Measurements from ENCODE around the gene GFOD2.

The GFOD2 gene

GRCh38 chr16:67668495-67669157 is 50.5 kb downstream of the GFOD2 start:
- peak; percentile 33 for DNase-seq

GRCh38 chr16:67667817-67668494 is 51.2 kb downstream of the GFOD2 start:
- peak; percentile 86 for DNase-seq

GRCh38 chr16:67667453-67667816 is 51.7 kb downstream of the GFOD2 start:
- no peak for DNase-seq

- DNase-seq = peak; percentile 88
Observed at GRCh38 chr16:67666559-67667452, 52.3 kb downstream of the GFOD2 start, which contains the start of the genes C16orf86 and ENKD1. TSS of gene C16orf86 (plus strand) at chr16:67666814. CDS start at chr16:67666971, 157 bp downstream. TSS of gene ENKD1 (minus strand) at chr16:67666750. CDS start at chr16:67666442, 308 bp downstream.

- DNase-seq = no peak
Observed at GRCh38 chr16:67666032-67666551, 53.0 kb downstream of the GFOD2 start.

GRCh38 chr16:67665598-67665997 is 53.5 kb downstream of the GFOD2 start:
- DNase-seq = no peak

- DNase-seq = no peak
Observed at GRCh38 chr16:67664871-67665270, 54.2 kb downstream of the GFOD2 start.

GRCh38 chr16:67664258-67664657 is 54.9 kb downstream of the GFOD2 start:
- DNase-seq = no peak

GRCh38 chr16:67663877-67664222 is 55.3 kb downstream of the GFOD2 start:
- DNase-seq = no peak

GRCh38 chr16:67663151-67663876 is 55.8 kb downstream of the GFOD2 start:
- DNase-seq = peak; percentile 37

- no peak for DNase-seq
Observed at GRCh38 chr16:67662653-67663010, 56.5 kb downstream of the GFOD2 start.

- DNase-seq = no peak
Observed at GRCh38 chr16:67661886-67662652, 57.0 kb downstream of the GFOD2 start.

- DNase-seq = peak; percentile 25
Observed at GRCh38 chr16:67661101-67661761, 57.9 kb downstream of the GFOD2 start.

GRCh38 chr16:67660564-67661028 is 58.5 kb downstream of the GFOD2 start, which contains the start of gene PARD6A:
TSS of gene PARD6A (plus strand) at chr16:67660960. CDS start at chr16:67661039, 79 bp downstream.
- peak; percentile 97 for DNase-seq

- DNase-seq = peak; percentile 92
Observed at GRCh38 chr16:67659675-67660563, 59.2 kb downstream of the GFOD2 start, which contains the start of gene ACD. TSS of gene ACD (minus strand) at chr16:67660260. CDS start at chr16:67660220, 40 bp downstream.

- DNase-seq = no peak
Observed at GRCh38 chr16:67658849-67659674, 60.1 kb downstream of the GFOD2 start.

- no peak for DNase-seq
Observed at GRCh38 chr16:67657751-67658518, 61.2 kb downstream of the GFOD2 start.

GRCh38 chr16:67657017-67657608 is 62.0 kb downstream of the GFOD2 start:
- no peak for DNase-seq
